ENCODE results near the gene OCA2.

The OCA2 gene

DNA sequence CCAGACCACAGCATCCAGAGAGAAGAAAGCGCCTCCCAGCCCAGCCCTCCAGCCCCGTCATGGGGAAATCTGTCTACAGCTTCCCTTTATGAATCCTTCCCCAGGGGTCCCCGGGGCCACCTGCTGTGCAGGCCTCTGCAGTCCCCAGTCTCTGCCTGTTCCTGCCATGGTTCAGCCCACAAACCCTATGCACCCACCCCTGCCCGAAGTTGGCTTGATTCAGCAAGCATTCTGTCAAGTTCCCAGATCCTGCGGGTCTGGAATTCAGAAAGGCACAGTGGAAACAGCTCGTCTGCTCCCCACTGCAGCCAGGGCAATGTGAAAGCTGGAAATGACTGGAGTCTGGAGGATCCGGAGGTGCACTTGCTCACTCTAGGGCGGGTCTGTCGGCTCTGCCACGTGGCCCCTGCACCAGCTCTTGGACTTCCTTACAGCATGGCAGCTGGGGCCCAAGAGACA is 2.9 kb upstream of the OCA2 start:
- Histone ChIP-seq H3K4me1 (ENCODE audit: control insufficient read depth, insufficient read depth, low read length) (peaks cover 13% of the 10 kb centered on the region; the same call in 1 of the 2 replicates), H3K27me3 (ENCODE audit: control insufficient read depth, insufficient read depth, low read length) (peaks cover 91% of the 10 kb centered on the region), H3K9ac (ENCODE audit: low read depth, low read length) (no peak overlapping the region), H3K36me3 (ENCODE audit: control insufficient read depth, insufficient read depth, low read length) (no peaks in the 10 kb centered on the region), H3K4me3 (ENCODE audit: low read depth, low read length) (no peak overlapping the region), H3K27ac (ENCODE audit: low read depth, low read length) (no peak overlapping the region), H3K9me3 (ENCODE audit: control insufficient read depth, insufficient read depth, low read length) (no peaks in the 10 kb centered on the region)

DNA sequence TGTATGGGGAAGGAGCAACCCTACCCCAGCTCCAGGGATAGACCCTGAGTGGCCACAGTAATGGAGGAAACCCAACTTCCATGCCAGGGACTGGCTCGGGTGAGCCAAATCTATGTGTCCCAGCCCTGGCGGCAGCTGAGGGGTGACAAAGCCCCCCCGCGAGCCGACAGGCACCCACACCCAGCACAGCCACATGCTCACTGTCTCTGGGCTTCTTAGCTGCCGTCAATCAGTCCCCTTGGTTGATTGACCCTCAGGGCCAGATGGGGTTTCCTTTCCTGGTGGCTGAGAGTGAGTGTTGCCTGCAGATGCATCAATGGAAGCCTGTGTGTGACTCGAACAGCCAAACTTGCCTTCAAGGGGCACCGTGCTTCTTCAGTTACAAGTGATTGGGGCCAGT is 2.1 kb upstream of the OCA2 start:
- Histone ChIP-seq H3K4me1 (ENCODE audit: control insufficient read depth, insufficient read depth, low read length) (peaks cover 15% of the 10 kb centered on the region; the same call in 1 of the 2 replicates), H3K36me3 (ENCODE audit: control insufficient read depth, insufficient read depth, low read length) (no peaks in the 10 kb centered on the region), H3K9me3 (ENCODE audit: control insufficient read depth, insufficient read depth, low read length) (no peaks in the 10 kb centered on the region), H3K4me3 (ENCODE audit: low read depth, low read length) (no peak overlapping the region), H3K9ac (ENCODE audit: low read depth, low read length) (no peak overlapping the region), H3K27me3 (ENCODE audit: control insufficient read depth, insufficient read depth, low read length) (peaks cover 91% of the 10 kb centered on the region), H3K27ac (ENCODE audit: low read depth, low read length) (no peak overlapping the region)

GRCh38 chr15:28100516-28101195 is 1.5 kb upstream of the OCA2 start:
- Histone ChIP-seq H3K27me3 (ENCODE audit: control insufficient read depth, insufficient read depth, low read length) (peaks cover 90% of the 10 kb centered on the region), H3K4me1 (ENCODE audit: control insufficient read depth, insufficient read depth, low read length) (peaks cover 15% of the 10 kb centered on the region; the same call in 1 of the 2 replicates), H3K9me3 (ENCODE audit: control insufficient read depth, insufficient read depth, low read length) (no peaks in the 10 kb centered on the region), H3K4me3 (ENCODE audit: low read depth, low read length) (no peak overlapping the region), H3K27ac (ENCODE audit: low read depth, low read length) (no peak overlapping the region), H3K9ac (ENCODE audit: low read depth, low read length) (no peak overlapping the region), H3K36me3 (ENCODE audit: control insufficient read depth, insufficient read depth, low read length) (no peaks in the 10 kb centered on the region)

DNA sequence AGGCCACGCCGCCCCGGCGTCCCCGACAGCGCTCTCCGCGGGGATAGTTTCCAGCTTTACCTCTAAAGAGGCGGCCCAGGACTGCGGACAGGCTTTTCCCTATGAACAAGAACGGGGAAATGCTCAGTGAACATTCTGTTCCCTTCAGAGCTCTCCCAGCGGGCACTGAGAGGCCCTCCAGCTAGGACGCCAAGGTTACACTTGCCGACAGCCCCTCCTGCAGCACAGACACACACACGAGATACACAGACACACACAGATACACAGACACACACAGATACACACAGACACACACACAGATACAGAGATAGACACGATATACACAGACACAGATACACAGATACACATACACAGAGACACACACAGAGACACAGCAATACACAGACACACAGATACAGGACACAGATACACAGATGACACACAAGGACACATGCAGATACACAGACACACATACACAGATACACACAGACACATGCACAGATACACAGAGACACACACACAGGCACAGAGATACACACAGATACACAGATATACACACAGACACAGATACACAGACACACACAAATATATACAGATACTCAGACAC is 533 bp upstream of the OCA2 start:
- Histone ChIP-seq H3K27ac (ENCODE audit: low read depth, low read length) (no peak overlapping the region), H3K9me3 (ENCODE audit: control insufficient read depth, insufficient read depth, low read length) (no peaks in the 10 kb centered on the region), H3K27me3 (ENCODE audit: control insufficient read depth, insufficient read depth, low read length) (peaks cover 95% of the 10 kb centered on the region), H3K36me3 (ENCODE audit: control insufficient read depth, insufficient read depth, low read length) (no peaks in the 10 kb centered on the region), H3K4me1 (ENCODE audit: control insufficient read depth, insufficient read depth, low read length) (peaks cover 15% of the 10 kb centered on the region; the same call in 1 of the 2 replicates), H3K4me3 (ENCODE audit: low read depth, low read length) (peak overlapping the region; percentile 50), H3K9ac (ENCODE audit: low read depth, low read length) (no peak overlapping the region)

DNA sequence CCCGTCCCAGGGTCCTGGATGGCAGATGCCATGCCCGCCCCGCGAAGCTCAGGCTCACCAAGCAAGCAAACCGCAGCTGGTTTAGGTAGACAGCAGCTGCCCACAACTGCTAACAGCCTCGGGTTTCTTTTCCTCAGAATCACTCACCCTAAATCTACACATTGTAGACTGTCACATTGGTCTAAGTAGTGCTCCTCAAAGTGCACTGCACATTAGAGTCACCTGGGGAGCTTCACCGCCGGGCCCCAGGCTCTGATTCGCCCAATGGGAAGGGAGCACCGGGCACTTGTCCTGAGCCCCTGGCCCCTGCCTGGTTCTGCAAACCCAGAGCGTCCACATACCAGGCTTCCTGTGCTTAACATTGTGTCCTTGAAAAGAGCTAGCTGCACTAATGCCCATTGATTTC is 752 bp downstream of the OCA2 start:
- no peak overlapping the region for H3K9ac ChIP-seq (ENCODE audit: low read depth, low read length)
- no peak overlapping the region for H3K27ac ChIP-seq (ENCODE audit: low read depth, low read length)
- H3K27me3 ChIP-seq (ENCODE audit: control insufficient read depth, insufficient read depth, low read length): peaks cover 96% of the 10 kb centered on the region
- no peaks in the 10 kb centered on the region for H3K36me3 ChIP-seq (ENCODE audit: control insufficient read depth, insufficient read depth, low read length)
- peak overlapping the region; percentile 49; the same call in 1 of the 2 replicates for H3K4me3 ChIP-seq (ENCODE audit: low read depth, low read length)
- H3K9me3 ChIP-seq (ENCODE audit: control insufficient read depth, insufficient read depth, low read length): no peaks in the 10 kb centered on the region
- peaks cover 15% of the 10 kb centered on the region; the same call in 1 of the 2 replicates for H3K4me1 ChIP-seq (ENCODE audit: control insufficient read depth, insufficient read depth, low read length)

DNA sequence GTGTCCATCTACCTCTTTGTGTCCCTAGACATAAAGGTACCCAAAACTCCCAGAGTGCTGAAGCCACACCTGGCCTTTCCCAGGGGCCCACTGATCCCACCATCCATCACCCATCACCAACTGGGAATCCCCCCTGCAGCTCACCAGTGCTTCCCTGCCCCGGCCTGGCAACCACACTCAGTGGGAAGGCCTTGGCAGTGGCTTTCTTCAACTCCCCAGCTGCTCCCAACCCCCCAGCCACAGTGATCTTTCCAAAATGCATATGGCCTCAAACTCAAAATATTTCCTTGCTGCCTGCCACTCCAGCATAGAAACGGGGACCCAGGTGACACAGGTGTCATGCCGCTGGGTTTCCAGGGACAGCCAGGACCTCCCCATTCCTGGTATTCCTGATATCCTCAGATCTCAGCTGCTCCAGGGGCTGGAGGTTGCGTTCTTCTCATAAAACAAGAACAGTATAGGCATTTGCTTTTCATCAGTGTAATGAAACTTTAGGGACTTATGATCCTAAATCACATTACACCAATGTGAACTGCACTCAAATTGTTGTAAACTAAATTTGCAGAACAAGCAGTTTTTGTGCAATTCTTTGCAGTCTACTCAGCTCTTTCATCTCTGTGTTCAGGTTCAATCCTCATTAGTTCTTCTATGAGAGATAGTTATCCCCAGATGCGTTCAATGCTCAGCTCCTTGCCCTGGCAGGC is 1.3 kb downstream of the OCA2 start:
- Histone ChIP-seq H3K4me1 (ENCODE audit: control insufficient read depth, insufficient read depth, low read length) (peaks cover 15% of the 10 kb centered on the region; the same call in 1 of the 2 replicates), H3K27ac (ENCODE audit: low read depth, low read length) (no peak overlapping the region), H3K9me3 (ENCODE audit: control insufficient read depth, insufficient read depth, low read length) (no peaks in the 10 kb centered on the region), H3K36me3 (ENCODE audit: control insufficient read depth, insufficient read depth, low read length) (no peaks in the 10 kb centered on the region), H3K27me3 (ENCODE audit: control insufficient read depth, insufficient read depth, low read length) (peaks cover 96% of the 10 kb centered on the region), H3K9ac (ENCODE audit: low read depth, low read length) (no peak overlapping the region), H3K4me3 (ENCODE audit: low read depth, low read length) (no peak overlapping the region)

GRCh38 chr15:28096670-28097431 is 2.3 kb downstream of the OCA2 start:
- Histone ChIP-seq H3K4me3 (ENCODE audit: low read depth, low read length) (peak overlapping the region; percentile 58), H3K9ac (ENCODE audit: low read depth, low read length) (no peak overlapping the region), H3K9me3 (ENCODE audit: control insufficient read depth, insufficient read depth, low read length) (no peaks in the 10 kb centered on the region), H3K36me3 (ENCODE audit: control insufficient read depth, insufficient read depth, low read length) (no peaks in the 10 kb centered on the region), H3K27ac (ENCODE audit: low read depth, low read length) (no peak overlapping the region), H3K4me1 (ENCODE audit: control insufficient read depth, insufficient read depth, low read length) (peaks cover 15% of the 10 kb centered on the region; the same call in 1 of the 2 replicates), H3K27me3 (ENCODE audit: control insufficient read depth, insufficient read depth, low read length) (peaks cover 91% of the 10 kb centered on the region)

GRCh38 chr15:28096411-28096669 is 2.8 kb downstream of the OCA2 start:
- Histone ChIP-seq H3K9ac (ENCODE audit: low read depth, low read length) (no peak overlapping the region), H3K4me1 (ENCODE audit: control insufficient read depth, insufficient read depth, low read length) (peaks cover 15% of the 10 kb centered on the region; the same call in 1 of the 2 replicates), H3K27ac (ENCODE audit: low read depth, low read length) (no peak overlapping the region), H3K27me3 (ENCODE audit: control insufficient read depth, insufficient read depth, low read length) (peaks cover 86% of the 10 kb centered on the region), H3K9me3 (ENCODE audit: control insufficient read depth, insufficient read depth, low read length) (no peaks in the 10 kb centered on the region), H3K4me3 (ENCODE audit: low read depth, low read length) (peak overlapping the region; percentile 58), H3K36me3 (ENCODE audit: control insufficient read depth, insufficient read depth, low read length) (no peaks in the 10 kb centered on the region)

- peaks cover 15% of the 10 kb centered on the region; the same call in 1 of the 2 replicates for H3K4me1 ChIP-seq (ENCODE audit: control insufficient read depth, insufficient read depth, low read length)
- H3K27ac ChIP-seq (ENCODE audit: low read depth, low read length): no peak overlapping the region
- no peak overlapping the region for H3K9ac ChIP-seq (ENCODE audit: low read depth, low read length)
- H3K4me3 ChIP-seq (ENCODE audit: low read depth, low read length): peak overlapping the region; percentile 58
- H3K9me3 ChIP-seq (ENCODE audit: control insufficient read depth, insufficient read depth, low read length): no peaks in the 10 kb centered on the region
- no peaks in the 10 kb centered on the region for H3K36me3 ChIP-seq (ENCODE audit: control insufficient read depth, insufficient read depth, low read length)
- peaks cover 72% of the 10 kb centered on the region for H3K27me3 ChIP-seq (ENCODE audit: control insufficient read depth, insufficient read depth, low read length)
Observed at GRCh38 chr15:28094732-28095521, 4.2 kb downstream of the OCA2 start.
